ENCODE measurements around the gene RCAN3.

- TF ChIP-seq MAZ (IDR thresholded peaks at IDR 0.05; ENCODE audit: borderline replicate concordance, low read depth, low read length) (peak; percentile 51; the same call in 1 of the 2 replicates), MAZ (CRISPR knock-in tag; IDR thresholded peaks at IDR 0.05; ENCODE audit: low read depth) (no peak), ZNF710 (CRISPR knock-in tag; IDR thresholded peaks at IDR 0.05; ENCODE audit: borderline replicate concordance) (peak; percentile 69; the same call in 1 of the 2 replicates), CTCF (CRISPR knock-in tag; IDR thresholded peaks at IDR 0.05) (no peak), ZFAT (CRISPR knock-in tag; conservative IDR thresholded peaks at IDR 0.05) (no peak), CREB1 (IDR thresholded peaks at IDR 0.05) (0 out of 2 replicates have a peak, but pooled peaks have one; percentile 16), CREB1 (CRISPR knock-in tag; IDR thresholded peaks at IDR 0.05) (peak; percentile 63)
Measured at GRCh38 chr1:24540906-24541710, 38.5 kb downstream of the RCAN3 start.

Measured in HepG2 (cell line).